A673 (cell line): Measurements from ENCODE around the gene GABRB1. TPM values are rescaled to one million over a fixed set of nuclear protein-coding genes. Genes with fewer than 3 reads are reported as not detected.
A peak's percentile ranks its signal among the peaks of the same experiment; 100 is the strongest.

Experiments
- BruUV-seq: library from RNA; stranded (reverse); fragments of 400-500 nt; replicated peaks from 2 replicates; lab custom pipeline; 2021; lab: Mats Ljungman, UMichigan
- CTCF ChIA-PET: fragments of 300-600 bp; sonication (Branson Sonifier 250); formaldehyde crosslinking; loops from one replicate; lab custom pipeline; 2022; ENCODE audit warnings: antibody characterized with exemption; lab: Charles Lee
- POLR2A ChIA-PET: fragments of 300-600 bp; sonication (Branson Sonifier 250); formaldehyde crosslinking; loops from one replicate; lab custom pipeline; 2022; ENCODE audit warnings: antibody characterized with exemption; ENCODE audit not compliant: low non-redundant PET; lab: Charles Lee
- DNase-seq: peaks from one replicate; pipeline ENCODE4 v3.0.0-alpha.2; 2015; ENCODE audit warnings: low spot score
- H3K27ac ChIP-seq: fragments of 200-600 bp; sonication (generic); 2 replicates; pipeline ENCODE4 v1.5.1; 2016; ENCODE audit warnings: mixed run types, low read depth, mild to moderate bottlenecking, mixed read lengths, antibody characterized with exemption, low read length; ENCODE audit not compliant: poor library complexity, severe bottlenecking
- H3K27me3 ChIP-seq: fragments of 200-600 bp; sonication (generic); replicated peaks from 2 replicates; pipeline ENCODE4 v1.6.1; 2017; ENCODE audit warnings: mixed run types, low read depth, mild to moderate bottlenecking, mixed read lengths, antibody characterized with exemption, low read length; ENCODE audit not compliant: insufficient read depth, poor library complexity
- H3K36me3 ChIP-seq: fragments of 200-600 bp; sonication (generic); 2 replicates; pipeline ENCODE4 v1.6.1; 2016; ENCODE audit warnings: mixed run types, mild to moderate bottlenecking, mixed read lengths, antibody characterized with exemption, low read length; ENCODE audit not compliant: insufficient read depth, poor library complexity, severe bottlenecking
- H3K4me1 ChIP-seq: fragments of 200-600 bp; sonication (generic); 2 replicates; pipeline ENCODE4 v1.6.1; 2017; ENCODE audit warnings: mixed run types, mild to moderate bottlenecking, mixed read lengths, antibody characterized with exemption, low read length; ENCODE audit not compliant: insufficient read depth, poor library complexity, severe bottlenecking
- H3K4me3 ChIP-seq: fragments of 200-600 bp; sonication (generic); 2 replicates; pipeline ENCODE4 v1.5.1; 2016; ENCODE audit warnings: low read depth, mixed run types, mild to moderate bottlenecking, mixed read lengths, low read length; ENCODE audit not compliant: poor library complexity, severe bottlenecking
- H3K9me3 ChIP-seq: fragments of 200-600 bp; sonication (generic); 2 replicates; pipeline ENCODE4 v1.6.1; 2016; ENCODE audit warnings: mixed run types, low read depth, mild to moderate bottlenecking, mixed read lengths, antibody characterized with exemption, low read length; ENCODE audit not compliant: poor library complexity, severe bottlenecking
- EZH2 ChIP-seq: fragments of 200-600 bp; sonication (generic); IDR thresholded peaks from 2 replicates; pipeline ENCODE4 v1.6.1; 2017; ENCODE audit warnings: borderline replicate concordance, low read depth, mild to moderate bottlenecking, mixed read lengths, antibody characterized with exemption, low read length; ENCODE audit not compliant: poor library complexity, severe bottlenecking
- intact Hi-C: fragments of 100-400 bp; cut with micrococcal nuclease; formaldehyde crosslinking; loops from one replicate; pipeline ENCODE4 v1.10.0; 2022; ENCODE audit not compliant: unreplicated experiment
- total RNA-seq: library from RNA; stranded (reverse); gene quantifications from 2 replicates; pipeline ENCODE4 v1.2.3, GENCODE V29; 2021
- TF ChIP-seq, protein P1 (sequence below): fragments of 300-800, 200-600 bp; sonication (generic); conservative IDR thresholded peaks from 2 replicates; pipeline ENCODE4 v1.5.1; 2017; ENCODE audit warnings: low read depth, mild to moderate bottlenecking, antibody characterized with exemption, low read length, moderate library complexity, mixed read lengths

The GABRB1 gene
- total RNA-seq, 1 experiment from 2014 or later, result 1.0 TPM

GRCh38 chr4:47238667-47239066 is 207.3 kb downstream of the GABRB1 start:
- Histone ChIP-seq H3K27ac (no peak overlapping the region), H3K4me3 (no peak overlapping the region), H3K36me3 (no peaks in the 10 kb centered on the region), H3K9me3 (no peaks in the 10 kb centered on the region), H3K27me3 (no peaks in the 10 kb centered on the region), H3K4me1 (no peaks in the 10 kb centered on the region)
- DNase-seq, result no peak
- intact Hi-C loops, result no loop called here
- POLR2A ChIA-PET, result no interaction called here
- BruUV-seq, result no TSS peak
- CTCF ChIA-PET, result no interaction called here
- TF ChIP-seq, protein P1, sequence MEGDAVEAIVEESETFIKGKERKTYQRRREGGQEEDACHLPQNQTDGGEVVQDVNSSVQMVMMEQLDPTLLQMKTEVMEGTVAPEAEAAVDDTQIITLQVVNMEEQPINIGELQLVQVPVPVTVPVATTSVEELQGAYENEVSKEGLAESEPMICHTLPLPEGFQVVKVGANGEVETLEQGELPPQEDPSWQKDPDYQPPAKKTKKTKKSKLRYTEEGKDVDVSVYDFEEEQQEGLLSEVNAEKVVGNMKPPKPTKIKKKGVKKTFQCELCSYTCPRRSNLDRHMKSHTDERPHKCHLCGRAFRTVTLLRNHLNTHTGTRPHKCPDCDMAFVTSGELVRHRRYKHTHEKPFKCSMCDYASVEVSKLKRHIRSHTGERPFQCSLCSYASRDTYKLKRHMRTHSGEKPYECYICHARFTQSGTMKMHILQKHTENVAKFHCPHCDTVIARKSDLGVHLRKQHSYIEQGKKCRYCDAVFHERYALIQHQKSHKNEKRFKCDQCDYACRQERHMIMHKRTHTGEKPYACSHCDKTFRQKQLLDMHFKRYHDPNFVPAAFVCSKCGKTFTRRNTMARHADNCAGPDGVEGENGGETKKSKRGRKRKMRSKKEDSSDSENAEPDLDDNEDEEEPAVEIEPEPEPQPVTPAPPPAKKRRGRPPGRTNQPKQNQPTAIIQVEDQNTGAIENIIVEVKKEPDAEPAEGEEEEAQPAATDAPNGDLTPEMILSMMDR, result no peak
- no peak for TF ChIP-seq EZH2

- H3K4me3 ChIP-seq, result no peak overlapping the region
- H3K36me3 ChIP-seq, result no peaks in the 10 kb centered on the region
- H3K27me3 ChIP-seq, result no peaks in the 10 kb centered on the region
- no TSS peak for BruUV-seq
- CTCF ChIA-PET, result no interaction called here
- H3K27ac ChIP-seq, result no peak overlapping the region
- no peaks in the 10 kb centered on the region for H3K4me1 ChIP-seq
- intact Hi-C loops, result no loop called here
- no peak for TF ChIP-seq EZH2
- TF ChIP-seq, protein P1, result no peak
- POLR2A ChIA-PET, result no interaction called here
- no peak for DNase-seq
- H3K9me3 ChIP-seq, result no peaks in the 10 kb centered on the region
Observed at GRCh38 chr4:47239649-47240048, 208.3 kb downstream of the GABRB1 start.

GRCh38 chr4:47251348-47252135 is 220.2 kb downstream of the GABRB1 start:
- Histone ChIP-seq H3K4me1 (no peaks in the 10 kb centered on the region), H3K9me3 (no peaks in the 10 kb centered on the region), H3K4me3 (no peak overlapping the region), H3K27ac (no peak overlapping the region), H3K36me3 (no peaks in the 10 kb centered on the region), H3K27me3 (no peaks in the 10 kb centered on the region)
- peak; percentile 11 for DNase-seq
- ChIA-PET CTCF (no interaction called here), POLR2A (no interaction called here)
- BruUV-seq, result no TSS peak
- intact Hi-C loops, result no loop called here
- no peak for TF ChIP-seq EZH2
- TF ChIP-seq, protein P1, result no peak
